Progenitor cell of endocrine pancreas (in vitro differentiated cells): ENCODE results near the gene CLASRP. TPM values are rescaled to one million over a fixed set of nuclear protein-coding genes. Genes with fewer than 3 reads are reported as not detected.
A peak's percentile ranks its signal among the peaks of the same experiment; 100 is the strongest.
"Not testable (repeated sequence)": the region's sequence is repeated elsewhere in the genome, so short reads cannot be mapped to it uniquely, and the experiment has no call there.

ENCODE experiments used
- DNase-seq: peaks from one replicate; pipeline ENCODE4 v3.0.0; 2021; ENCODE audit warnings: low spot score; ENCODE audit not compliant: unreplicated experiment
- H3K27ac Mint-ChIP-seq: 2 replicates; pipeline ENCODE4 v1.8.0; 2021; ENCODE audit warnings: mild to moderate bottlenecking, moderate library complexity, mixed read lengths
- H3K27me3 Mint-ChIP-seq: 2 replicates; pipeline ENCODE4 v1.8.0; 2021; ENCODE audit warnings: mixed read lengths
- H3K36me3 Mint-ChIP-seq: 2 replicates; pipeline ENCODE4 v1.8.0; 2022; ENCODE audit warnings: mixed read lengths; ENCODE audit not compliant: insufficient read depth
- H3K4me1 Mint-ChIP-seq: 2 replicates; pipeline ENCODE4 v1.8.0; 2021; ENCODE audit warnings: low read depth, mixed read lengths
- H3K4me3 Mint-ChIP-seq: 2 replicates; pipeline ENCODE4 v1.8.0; 2021; ENCODE audit warnings: low read depth, mild to moderate bottlenecking, moderate library complexity, mixed read lengths
- H3K9me3 Mint-ChIP-seq: 2 replicates; pipeline ENCODE4 v1.8.0; 2021; ENCODE audit warnings: low read depth, mixed read lengths
- total RNA-seq: library from RNA; stranded (reverse); gene quantifications from 2 replicates; pipeline ENCODE4 v1.2.1, GENCODE V29; 2021
- TF ChIP-seq, protein P1 (sequence below): fragments of 200-600 bp; sonication (generic); IDR thresholded peaks from one replicate; pipeline ENCODE4 v1.5.0; 2021; ENCODE audit warnings: antibody characterized with exemption, mild to moderate bottlenecking; ENCODE audit not compliant: unreplicated experiment

Gene CLASRP
- total RNA-seq, 1 donor from 2014 or later: 111 TPM

DNA sequence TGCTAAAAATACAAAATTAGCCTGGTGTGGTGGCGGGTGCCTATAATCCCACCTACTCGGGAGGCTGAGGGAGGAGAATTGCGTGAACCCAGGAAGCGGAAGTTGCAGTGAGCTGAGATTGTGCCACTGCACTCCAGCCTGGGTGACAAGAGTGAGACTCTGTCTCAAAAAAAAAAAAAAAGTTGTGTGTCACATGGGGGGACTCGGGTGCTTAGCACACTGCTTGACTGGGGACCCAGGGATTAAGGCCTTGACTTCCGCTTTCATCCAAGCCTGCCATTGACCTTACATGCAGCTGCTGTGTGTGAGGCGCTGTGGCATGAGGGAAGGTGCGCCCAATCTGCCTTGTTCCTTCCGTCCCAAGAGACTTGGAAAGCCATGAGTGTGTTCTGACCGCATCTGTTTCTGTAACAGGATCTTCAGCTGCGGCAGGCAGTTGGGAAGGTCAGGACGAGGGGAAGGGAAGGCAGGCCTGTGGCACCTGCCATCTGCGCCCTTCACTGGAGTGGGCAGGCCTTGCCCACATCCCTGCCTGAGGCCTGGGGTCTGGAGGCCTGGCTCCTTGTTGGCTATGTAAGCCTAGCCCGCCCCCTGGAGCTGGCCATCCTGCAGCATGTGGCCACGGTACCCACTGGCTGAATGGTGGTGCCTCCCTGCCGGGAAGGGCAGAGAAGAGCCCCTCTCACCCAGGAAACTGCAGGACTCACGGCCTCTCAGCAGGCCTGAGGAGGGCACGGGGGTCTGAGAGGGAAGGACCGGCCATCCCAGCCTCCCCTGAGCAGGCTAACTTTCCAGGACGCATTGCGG lies 77.2 kb downstream of the CLASRP start:
- Mint-ChIP-seq H3K4me3 (no peak overlapping the region), H3K9me3 (no peaks in the 10 kb centered on the region), H3K27ac (no peak overlapping the region), H3K4me1 (peaks cover 33% of the 10 kb centered on the region), H3K27me3 (no peaks in the 10 kb centered on the region), H3K36me3 (no peaks in the 10 kb centered on the region)
- DNase-seq: no peak
- TF ChIP-seq, protein P1, sequence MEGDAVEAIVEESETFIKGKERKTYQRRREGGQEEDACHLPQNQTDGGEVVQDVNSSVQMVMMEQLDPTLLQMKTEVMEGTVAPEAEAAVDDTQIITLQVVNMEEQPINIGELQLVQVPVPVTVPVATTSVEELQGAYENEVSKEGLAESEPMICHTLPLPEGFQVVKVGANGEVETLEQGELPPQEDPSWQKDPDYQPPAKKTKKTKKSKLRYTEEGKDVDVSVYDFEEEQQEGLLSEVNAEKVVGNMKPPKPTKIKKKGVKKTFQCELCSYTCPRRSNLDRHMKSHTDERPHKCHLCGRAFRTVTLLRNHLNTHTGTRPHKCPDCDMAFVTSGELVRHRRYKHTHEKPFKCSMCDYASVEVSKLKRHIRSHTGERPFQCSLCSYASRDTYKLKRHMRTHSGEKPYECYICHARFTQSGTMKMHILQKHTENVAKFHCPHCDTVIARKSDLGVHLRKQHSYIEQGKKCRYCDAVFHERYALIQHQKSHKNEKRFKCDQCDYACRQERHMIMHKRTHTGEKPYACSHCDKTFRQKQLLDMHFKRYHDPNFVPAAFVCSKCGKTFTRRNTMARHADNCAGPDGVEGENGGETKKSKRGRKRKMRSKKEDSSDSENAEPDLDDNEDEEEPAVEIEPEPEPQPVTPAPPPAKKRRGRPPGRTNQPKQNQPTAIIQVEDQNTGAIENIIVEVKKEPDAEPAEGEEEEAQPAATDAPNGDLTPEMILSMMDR: no peak

DNA sequence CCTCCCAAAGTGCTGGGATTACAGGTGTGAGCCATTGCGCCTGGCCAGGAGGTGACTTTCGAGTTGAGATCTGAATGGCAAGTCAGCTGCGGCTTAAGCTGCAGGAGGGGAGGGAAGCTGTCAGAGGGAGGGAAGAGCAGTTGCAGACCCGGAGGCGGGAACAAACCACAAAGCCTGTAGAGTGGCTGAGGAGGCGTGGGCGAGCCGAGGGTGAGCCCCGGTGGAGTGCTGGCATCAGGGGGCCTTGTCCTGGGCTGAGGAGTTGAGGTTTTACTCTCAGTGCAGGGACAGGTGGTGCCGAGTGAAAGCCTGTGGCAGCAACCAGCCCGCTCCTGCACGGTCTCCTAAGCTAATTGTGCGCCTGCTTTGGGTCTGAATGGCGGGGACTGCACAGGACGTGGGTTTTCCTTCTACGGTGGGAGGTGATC lies 78.3 kb downstream of the CLASRP start:
- H3K9me3 Mint-ChIP-seq: no peaks in the 10 kb centered on the region
- no peak for DNase-seq
- TF ChIP-seq, protein P1: no peak
- no peaks in the 10 kb centered on the region for H3K27me3 Mint-ChIP-seq
- peak overlapping the region; percentile 39 for H3K27ac Mint-ChIP-seq
- peaks cover 26% of the 10 kb centered on the region for H3K4me1 Mint-ChIP-seq
- H3K36me3 Mint-ChIP-seq: no peaks in the 10 kb centered on the region
- H3K4me3 Mint-ChIP-seq: no peak overlapping the region

DNA sequence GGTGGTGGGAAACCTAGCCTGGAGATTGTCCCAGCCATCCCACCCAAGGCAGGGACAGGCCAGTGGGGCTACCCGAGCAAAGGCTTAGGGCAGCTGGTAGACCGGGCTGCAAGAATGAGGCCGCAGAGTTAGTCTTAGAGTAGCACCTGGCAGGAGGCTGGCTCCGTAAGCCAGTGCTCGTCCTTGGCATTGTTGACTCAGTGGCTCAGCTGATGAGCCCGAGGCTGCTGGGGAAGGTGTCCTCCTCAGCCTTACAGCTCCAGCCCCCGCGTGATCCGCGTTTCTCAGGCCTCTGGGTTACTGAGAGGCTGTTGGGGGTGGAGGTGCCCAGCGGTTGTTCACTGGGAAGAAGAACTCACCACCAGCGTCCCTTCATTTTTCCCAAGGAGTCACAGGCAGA lies 78.8 kb downstream of the CLASRP start:
- Mint-ChIP-seq H3K27me3 (no peaks in the 10 kb centered on the region), H3K27ac (no peak overlapping the region)
- DNase-seq: no peak

DNA sequence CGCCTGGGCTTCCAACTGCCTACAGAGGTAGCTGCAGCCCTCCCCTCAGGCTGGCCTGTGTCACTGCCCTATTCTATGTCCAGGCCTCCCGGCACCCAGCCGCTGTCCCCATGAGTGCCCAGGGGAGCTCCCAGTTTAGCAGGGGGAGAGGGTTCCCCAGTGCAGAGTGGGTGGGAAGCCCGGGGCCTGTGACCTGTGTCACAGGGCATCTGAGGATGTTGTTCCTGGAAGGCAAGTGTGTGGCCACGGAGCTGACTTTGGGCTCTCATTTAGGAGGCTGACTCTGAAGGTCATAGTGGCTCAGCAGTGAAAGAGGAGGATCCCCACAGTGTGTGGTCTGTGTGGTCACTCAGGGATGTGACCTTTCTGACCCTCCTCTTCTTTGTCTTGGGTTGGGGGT lies 79.3 kb downstream of the CLASRP start:
- Mint-ChIP-seq H3K9me3 (no peaks in the 10 kb centered on the region), H3K4me3 (no peak overlapping the region), H3K27me3 (no peaks in the 10 kb centered on the region), H3K36me3 (no peaks in the 10 kb centered on the region), H3K27ac (no peak overlapping the region), H3K4me1 (peaks cover 19% of the 10 kb centered on the region)
- no peak for DNase-seq
- TF ChIP-seq, protein P1: no peak

More for the DNA sequence above, 78.8 kb downstream of the CLASRP start:
- Mint-ChIP-seq H3K36me3 (no peaks in the 10 kb centered on the region), H3K4me3 (no peak overlapping the region), H3K9me3 (no peaks in the 10 kb centered on the region), H3K4me1 (peaks cover 23% of the 10 kb centered on the region)
- TF ChIP-seq, protein P1: no peak

DNA sequence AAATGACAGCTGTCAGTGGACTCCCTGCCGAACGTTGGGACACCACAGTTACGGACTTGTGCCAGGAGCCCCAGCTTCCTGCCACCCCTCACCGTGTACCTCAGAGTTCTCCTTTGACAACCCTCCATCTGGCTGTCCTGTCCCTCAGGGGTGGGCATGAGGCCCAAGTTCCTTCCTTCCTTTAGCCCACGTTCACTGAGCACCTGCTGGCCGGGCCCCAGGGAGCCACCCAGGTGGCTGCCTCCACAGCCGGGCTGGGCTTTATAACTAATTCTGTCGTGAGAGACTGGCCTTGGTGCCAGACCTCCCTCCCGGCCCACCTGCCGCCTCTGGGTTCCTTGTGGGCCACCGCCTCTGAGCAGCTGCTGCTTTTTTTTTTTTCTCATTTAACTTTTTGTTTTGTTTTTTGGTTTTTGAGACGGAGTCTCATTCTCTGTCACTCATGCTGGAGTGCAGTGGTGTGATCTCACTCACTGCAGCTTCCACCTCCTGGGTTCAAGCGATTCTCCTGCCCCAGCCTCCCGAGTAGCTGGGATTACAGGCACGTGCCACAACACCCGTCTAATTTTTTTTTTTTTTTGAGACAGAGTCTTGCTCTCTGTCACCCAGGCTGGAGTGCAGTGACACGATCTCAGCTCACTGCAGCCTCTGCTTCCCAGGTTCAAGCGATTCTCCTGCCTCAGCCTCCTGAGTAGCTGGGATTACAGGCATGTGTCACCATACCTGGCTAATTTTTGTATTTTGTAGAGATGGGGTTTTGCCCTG lies 79.9 kb downstream of the CLASRP start:
- Mint-ChIP-seq H3K4me1 (peaks cover 14% of the 10 kb centered on the region), H3K27ac (peak overlapping the region; percentile 77)
- H3K4me3 Mint-ChIP-seq, DNase-seq, H3K27me3 Mint-ChIP-seq, H3K9me3 Mint-ChIP-seq, H3K36me3 Mint-ChIP-seq: not testable (repeated sequence)
